Inflammatory macrophage (primary cell): ENCODE measurements around the gene ANKH.
A peak's percentile ranks its signal among the peaks of the same experiment; 100 is the strongest.

Experiments used
- DNase-seq, 2 donors: peaks; one replicate each; pipeline ENCODE4 v3.0.0-alpha.2; 2020 to 2022

Gene ANKH

DNA sequence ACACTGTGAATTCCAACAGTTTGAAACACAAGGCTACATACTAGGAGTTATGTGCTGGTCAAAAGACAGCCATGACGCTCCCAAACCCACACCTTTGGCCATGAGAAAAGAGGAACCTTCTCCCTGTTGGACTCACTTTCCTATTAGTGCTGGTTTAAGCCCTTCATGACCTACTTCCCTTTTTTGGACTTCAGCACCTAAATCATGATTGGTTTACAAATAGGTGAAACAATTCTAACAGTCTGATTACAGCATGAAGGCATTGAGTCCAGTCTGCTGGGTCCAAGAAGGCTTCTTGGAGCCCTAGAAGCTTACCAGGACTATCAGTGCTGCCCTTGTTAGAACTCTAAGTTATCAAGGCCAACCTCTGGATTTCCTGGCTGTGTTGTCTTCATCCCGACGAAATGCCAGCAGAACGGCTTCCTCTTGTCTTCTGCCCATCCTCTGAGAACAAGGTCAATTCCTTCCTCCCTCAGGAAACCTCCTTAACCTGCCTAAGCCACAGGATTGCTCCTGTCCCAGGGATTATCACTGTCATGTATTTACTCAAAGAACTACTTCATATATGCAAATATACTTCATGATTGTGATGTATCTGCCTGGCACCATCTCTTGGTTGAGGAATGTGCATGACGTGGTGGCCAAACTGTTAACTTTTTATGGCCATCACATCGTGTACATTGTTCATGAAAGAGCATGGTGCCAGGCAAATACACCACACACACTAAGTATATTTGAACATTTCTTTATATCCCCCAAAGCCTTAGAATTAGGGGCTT is 83.6 kb downstream of the ANKH start:
- DNase-seq: no peak

DNA sequence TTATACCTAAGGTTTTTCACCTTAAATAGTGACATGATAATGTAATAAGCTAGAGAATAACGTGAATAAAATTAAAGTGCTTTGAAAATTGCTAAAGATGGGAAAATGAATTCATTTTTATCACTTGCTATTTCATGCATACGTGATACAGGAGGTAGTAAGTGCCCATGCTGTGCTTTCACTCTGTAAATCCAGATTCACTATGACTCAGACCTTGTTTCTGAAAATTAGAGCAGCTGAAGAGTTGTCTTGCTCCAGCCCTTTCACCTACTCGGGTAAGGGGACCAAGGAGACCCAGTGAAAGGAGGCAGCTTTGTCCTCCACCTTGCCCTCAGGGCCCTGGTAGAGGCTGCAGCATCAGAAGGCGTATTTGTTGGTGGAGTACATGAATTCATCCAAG is 87.9 kb downstream of the ANKH start:
- no peak for DNase-seq

DNA sequence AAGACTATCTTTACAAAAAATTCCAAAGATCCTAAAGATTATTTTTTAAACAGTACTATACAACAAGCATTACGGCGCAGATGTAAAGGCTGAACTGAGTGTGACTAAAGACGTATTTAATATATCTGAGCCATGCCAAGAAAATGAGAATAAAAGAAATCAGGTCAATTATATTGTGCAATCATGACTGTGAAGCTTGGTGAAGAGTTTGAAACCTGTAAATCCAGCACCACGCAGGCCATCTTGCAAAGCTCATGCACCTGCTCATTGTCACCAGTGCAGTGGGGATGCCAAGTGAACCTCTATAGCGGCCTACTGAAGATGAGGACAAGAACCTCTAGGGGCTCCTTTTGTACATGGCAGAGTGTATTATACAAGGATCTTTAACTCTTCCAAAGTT is 89.0 kb downstream of the ANKH start:
- no peak for DNase-seq

DNA sequence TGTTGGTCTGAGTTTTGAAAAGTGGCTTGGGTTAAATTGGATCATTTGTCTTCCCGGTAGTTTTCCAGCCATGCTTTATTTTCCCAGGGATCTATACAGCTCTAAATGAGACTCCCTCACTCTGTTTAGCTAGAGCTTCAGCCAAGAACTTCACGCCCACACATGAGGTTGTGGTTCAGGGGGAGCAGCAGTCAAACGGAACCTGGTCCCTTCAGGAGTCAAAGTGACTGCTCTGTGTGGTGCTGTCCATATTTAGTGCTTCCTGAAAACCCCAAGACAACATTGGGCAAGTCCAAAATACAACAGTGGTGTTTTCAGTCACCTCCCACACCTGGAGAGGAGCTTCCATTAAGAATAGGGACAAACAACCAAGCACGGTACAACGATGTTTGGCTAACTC is 90.5 kb downstream of the ANKH start:
- no peak for DNase-seq

DNA sequence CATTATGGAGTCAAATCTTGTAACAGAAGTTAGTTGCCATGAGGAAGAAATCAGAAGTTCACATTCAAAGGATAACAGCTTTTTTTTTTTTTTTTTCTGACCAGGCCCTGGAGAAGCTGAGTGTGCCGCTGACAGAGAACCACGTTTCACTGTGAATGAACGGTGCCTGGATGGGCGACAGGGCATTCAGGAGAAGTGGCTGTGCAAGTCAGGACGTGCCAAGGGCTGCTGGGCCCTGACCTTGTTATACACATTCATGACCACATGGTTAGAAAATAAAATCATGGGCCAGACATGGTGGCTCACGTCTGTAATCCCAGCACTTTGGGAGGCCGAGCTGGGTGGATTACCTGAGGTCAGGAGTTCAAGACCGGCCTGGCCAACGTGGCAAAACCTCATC is 91.6 kb downstream of the ANKH start:
- no peak for DNase-seq

DNA sequence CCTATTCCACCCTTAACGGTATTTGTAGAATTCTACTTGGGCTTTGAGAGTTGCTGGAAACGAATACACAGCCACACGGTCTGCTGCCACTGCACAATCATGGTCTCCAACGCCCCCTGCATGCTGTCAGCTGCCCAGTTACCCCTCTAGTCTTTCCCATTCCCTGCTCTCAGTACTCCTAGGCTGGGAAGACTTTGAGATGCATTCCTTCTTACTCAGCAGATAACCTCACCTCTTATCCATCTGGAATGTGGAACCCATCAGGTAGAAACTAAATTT is 92.8 kb downstream of the ANKH start:
- no peak for DNase-seq

DNA sequence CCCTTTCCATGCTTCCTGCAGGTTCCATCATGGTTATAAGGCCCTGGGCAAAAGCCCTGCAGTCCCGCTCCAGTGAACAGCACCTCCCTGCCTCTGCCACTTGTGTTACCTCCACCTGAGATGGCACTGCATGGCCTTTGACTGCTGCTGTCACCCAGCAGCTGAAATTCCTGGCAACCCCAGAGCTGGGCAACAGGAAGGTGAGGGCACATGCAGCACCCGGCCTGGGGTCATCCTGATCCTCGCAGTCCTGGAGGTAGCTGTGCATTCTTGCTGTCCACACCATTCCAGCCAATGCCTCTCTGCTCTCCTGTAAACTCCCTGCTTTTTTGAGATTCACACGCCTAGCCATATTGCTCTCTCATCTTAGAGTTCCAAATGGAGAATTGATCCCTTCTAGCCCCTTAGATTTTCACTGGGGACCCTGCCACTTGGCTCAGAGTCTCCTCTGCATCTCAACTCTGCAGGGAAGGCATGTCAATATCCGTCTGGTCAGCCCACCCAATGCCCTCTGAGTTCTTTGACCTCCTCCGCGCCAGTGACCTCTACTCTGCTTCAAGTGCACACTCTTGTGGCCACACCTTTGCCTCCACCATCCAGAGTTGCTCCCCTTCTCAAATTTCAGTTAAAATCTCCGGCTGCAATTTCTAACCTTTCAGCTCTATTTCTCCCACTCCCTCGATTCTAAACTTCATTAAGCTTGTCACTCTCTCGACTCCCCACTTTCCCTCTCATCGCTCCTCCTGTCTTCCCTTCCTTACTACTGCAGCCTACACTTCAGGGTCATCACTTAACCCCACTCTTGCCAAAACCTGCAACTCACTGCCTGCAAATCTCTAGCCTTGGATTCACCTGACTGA is 93.4 kb downstream of the ANKH start:
- DNase-seq: no peak

DNA sequence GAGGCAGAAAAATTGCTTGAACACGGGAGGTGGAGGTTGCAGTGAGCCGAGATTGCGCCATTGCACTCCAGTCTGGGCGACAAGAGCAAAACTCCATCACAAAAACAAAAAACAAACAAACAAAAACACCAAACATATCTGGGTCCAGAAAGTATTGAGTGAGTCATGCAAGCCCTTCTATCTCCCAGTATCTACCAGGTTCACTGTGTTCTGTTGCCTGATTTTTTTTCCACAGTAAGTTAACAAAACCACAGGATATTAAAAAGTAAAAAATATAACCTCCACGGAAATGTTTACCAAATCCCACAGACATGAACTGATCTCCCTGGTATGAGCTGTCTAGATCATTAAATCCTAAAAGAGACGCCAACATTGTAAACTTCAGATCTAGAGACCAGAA is 94.4 kb downstream of the ANKH start:
- no peak for DNase-seq

DNA sequence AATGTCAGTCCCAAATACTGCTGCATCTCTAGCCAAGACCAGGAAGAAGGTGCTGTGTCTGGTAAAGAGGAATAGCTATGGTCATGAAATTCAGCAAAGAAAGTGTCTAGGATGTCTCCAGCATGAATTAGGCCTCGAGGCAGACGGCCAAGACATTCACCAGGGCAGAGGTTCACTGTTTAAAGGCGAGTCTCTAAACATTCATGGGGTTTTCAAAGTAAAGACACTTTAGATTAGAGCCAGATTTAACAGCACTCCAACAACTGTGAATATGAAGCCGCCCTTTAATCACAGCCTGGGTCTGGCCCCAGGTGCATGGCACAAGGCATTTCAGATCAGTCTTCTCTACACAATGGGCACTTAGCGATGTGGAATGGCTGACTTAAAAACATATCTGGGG is 95.0 kb downstream of the ANKH start:
- DNase-seq: no peak

DNA sequence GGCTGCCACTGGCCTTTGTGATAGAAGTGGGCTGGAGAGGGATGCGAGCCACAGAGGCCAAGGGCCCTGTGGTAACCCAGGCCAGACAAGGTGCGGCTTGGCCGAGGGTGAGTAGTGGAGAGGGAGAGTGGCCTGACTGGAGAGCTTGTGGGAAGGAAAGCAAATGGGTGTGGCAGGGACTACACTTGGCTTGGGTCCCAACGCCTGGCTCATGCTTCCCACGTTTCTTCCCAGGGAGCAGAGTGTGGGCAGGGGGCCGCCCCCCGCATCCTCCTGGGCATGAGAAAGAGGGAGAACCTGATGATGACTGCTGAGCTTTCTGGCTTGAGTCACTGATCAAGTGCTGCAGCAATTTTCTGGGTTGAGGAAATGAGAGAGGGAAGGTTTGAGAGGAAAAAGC is 95.7 kb downstream of the ANKH start:
- DNase-seq: peak; percentile 8 to 38

DNA sequence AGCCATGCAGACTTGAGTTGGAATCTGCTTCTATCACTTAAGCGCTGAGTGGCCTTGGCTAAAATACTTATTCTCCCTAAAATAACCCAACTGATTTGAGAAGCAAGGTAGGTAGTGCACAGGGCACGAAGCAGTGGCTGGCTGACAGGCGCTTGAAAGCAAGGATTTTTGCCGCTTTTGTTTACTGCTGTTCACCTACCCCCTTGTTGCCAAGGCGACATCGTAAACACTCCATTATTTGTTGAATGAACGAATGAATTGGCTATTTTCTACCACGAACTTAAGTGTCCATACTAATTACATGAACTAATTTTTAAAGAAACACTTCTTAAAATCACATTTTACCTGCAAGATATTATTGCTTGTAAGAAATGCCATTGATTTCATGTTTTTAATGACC is 98.0 kb downstream of the ANKH start:
- no peak for DNase-seq

DNA sequence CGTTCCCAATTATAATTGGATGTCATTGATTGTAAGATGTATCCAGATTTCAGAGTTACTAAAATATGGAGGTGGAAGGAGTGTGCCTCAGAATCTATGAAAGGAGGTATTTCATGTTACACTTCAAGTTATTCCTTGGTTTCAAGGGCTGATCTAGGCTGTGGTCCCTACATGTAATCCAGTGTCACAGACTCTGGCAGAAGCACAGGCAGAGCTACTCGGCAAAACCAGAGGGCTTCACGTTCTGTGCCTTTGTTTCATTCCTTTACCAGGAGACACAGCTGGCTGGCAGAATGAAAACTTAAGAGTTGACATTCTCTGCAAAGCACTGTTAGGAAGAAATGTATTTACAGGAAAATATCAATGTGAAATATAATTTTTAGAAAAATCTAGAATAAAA is 99.6 kb downstream of the ANKH start:
- no peak for DNase-seq

DNA sequence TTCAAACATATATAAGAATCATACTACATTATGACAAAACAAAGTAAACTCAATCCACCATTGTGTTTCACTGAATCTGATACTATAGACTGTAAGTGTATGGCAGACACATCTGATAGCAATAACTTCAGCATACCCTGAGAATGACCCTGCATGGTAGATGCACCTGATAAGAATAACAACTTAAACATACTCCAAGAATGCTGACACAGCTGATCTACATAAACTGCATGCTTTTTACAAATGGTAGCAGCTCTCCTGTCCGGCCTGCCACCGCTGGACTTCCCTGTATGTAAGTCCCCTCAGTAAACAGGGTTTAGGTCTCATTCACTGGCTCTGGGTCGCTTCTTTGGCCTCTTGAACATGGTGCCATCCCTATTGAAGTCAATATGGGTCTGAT is 100.4 kb downstream of the ANKH start:
- no peak for DNase-seq

DNA sequence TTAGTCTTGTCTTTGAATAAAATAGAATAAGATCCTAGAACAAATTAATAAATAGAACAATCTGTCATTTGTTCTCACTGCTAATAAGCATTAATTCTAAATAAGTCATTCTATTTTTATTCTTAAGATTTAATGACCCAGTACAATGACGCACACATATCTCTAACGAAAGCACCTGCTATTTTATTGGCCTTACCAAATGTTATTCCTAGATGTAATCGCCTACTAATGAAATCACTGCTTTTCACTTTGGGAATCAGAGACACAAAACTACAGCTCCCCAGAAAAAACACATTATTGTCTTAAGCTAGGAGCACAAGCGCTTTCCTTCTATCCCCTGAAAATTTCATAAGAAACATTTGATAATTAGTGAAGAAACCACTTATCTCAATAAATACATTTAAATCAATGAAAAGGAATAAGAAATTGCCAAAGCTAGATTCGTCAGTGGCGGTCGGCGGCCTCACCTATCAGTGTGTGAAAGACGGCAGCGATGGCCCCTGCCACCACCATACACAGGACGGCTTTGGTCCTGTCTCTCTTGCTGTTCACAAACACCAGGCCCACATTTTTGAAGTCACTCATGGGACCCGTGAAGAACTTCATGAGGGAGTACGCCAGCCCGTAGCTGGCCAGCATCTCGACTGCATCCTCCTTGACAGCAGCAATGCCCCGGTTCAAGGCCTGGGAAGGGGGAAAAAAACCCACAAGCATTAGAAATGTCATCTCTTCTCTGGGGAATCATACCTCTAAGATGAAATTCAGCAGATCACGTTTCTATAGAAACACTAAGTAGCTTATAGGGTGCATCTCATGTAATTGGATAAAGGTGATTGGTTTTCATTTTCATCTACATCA is 102.8 kb downstream of the ANKH start:
- DNase-seq: no peak

DNA sequence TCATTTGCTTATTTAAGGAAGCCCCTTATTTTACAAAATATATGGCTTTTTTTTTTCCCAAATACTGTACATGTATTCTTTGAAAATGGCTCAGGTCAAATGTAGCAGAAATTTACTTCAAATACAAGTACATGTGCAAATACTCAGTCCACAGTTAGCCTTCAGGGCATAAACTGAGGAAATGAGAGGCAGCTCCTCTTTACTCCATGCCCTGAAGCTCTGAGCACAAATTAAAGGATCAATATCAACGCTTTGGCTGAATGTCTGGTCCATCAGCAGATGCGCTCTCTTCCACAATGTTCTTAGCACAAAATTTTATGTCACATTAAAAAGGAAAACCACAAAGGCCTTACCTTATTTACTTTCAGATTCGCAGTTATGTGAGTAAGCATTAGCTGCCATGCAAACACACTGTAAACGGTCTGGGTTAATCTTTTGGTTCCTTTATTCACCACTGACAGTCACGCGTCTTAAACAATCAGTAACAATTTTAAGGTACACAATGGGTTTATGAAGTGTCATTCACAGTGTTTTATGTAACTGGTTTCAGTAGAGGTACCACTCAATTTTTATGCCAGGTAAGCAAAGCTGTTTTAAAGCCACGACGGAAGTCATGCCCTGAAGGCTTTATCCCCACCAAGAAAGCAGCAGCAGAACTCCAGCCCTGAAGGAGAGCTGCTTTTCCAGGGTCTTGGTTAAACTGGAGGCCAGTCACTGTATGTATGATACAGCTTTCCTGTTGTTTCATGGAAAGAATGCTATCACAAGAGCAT is 103.7 kb downstream of the ANKH start:
- DNase-seq: no peak

DNA sequence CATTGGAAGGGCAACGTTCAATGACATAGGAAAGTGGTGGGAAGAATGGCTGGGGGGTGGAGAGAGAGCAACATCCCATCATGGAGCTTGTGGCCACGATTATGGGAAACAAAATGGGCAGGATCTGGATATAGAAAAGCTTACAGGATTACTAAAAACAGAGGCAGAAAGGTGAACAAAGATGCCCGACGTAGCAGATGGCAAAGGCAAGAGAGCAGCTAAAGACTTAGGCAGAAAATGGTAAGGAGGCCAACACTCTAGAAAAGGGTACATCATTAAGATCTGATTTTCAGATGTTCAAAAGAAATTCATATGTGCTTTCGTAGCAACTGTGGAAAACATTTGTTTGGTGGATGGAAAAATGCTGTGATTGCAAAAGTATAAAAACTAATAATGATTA is 104.5 kb downstream of the ANKH start:
- no peak for DNase-seq

DNA sequence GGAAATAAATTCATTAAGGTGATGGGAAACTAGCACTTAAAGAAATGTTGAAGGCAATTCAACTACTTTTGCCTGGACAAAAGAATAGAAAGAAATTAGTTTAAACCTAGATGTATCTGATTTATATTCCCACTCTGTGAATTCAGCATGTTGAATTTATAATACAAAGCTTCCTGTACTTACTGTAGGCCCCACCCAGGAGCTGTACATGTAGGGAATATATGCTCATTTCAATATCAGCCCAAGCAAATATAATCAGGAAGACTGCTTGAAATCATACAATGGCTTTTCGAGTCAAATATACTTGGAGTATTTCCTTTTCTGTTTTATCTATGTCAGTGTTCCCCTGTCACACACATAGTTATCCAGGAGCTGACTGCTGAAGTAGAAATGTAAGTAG is 105.0 kb downstream of the ANKH start:
- DNase-seq: no peak

DNA sequence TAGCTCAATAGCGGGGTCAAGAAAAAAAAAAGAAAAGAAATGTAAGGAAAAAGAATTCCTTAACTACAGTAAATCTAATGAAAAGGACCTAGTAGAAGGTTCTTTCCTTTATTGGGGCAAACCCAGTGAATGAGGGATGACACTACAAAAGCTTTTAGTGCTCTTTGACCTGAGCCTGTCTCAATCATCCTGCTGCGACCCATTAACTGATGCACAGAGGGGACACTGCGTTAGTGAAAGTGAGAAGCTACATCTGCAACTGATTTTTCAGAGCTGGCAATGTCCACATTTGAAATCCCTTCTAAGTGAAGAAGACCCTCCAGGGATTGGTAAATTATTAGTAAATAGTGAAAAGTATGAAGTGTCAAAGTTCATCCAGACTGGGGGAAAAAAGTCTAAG is 106.0 kb downstream of the ANKH start:
- DNase-seq: no peak

DNA sequence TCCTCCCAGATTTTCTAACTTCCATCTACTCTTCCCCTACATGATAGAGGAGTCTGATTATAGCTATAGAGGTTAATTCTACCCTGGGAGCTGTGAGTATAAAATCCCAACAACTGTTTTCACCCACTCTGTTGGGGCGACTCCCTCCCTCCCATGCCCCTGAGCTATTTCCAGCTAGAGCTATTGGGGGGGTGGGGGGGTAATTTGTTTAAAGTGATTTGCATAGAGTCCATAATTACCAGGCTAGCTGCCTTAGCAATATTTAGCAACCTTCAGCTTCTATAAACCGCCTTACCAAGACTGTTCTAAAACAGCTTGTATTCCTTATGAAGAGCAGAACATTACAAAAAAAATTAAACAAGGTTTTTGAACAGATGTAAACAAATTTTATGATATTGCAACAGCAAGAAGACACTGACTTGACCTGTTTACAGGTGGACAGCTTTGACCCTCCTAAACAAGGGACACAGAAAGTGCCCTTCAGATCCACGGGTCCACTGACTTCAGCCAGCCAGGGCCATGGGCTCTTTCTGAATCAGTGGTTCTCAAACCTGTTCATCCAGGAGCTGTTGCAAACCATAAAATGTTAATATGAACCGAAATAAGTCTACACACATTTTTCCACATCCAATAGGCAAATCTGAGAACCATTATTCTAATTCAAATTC is 108.9 kb downstream of the ANKH start:
- DNase-seq: no peak

DNA sequence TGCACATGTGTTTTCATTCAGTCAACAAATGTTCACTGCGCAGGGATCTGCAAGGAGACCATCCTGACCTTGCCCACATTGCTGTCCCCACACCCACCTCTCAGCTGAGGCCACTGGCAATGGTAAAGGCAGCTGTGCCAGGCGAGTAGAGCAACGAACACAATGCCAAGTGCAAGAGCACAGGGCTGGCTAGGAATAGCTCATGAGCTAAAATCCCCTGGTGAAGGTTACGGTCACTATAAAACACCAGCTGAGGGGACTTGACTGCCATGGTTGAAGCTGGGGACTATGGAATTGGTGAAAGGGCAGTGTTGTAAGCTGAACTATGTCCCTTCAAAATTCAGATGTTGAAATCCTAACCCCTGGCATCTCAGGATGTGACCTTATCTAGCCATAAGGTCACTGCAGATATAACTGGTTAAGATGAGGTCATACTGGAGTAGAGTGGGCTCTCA is 111.0 kb downstream of the ANKH start:
- DNase-seq: no peak

DNA sequence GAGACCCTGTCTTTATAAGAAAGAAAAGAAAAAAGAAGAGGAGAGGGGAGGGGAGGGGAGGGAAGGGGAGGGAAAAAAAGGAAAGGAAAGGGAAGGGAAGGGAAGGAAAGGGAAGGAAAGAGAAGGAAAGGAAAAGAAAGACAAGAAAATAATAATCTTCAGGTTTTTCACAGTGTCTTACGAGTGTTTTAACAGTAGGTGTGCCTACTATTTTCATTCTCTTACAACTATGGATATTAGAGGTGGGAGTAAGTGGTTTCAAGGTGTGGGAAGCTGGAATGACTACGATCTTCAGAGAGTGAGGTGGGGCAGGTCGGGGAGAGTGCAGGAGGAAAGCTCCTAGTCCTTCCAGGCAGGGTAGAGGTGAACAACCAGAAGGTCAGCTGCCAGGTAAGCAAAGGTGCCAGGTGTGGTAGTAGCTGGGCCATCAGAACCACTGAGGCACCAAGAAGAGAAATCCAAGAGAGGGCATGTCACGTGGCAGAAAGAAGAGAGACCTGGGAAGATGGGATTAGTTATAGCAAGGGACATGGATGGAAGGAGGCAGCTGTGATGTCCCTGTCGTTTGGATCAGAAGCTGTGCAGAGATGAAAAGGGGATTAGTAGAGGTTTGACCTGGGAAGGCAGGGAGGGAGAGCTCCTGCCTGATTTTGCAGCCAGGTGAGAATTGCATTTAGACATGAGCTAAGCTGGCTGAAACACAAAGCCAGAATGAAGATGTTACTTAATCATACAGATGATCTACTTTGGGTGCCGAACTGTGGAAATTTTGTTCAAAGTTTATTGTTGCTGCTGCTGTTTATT is 111.6 kb downstream of the ANKH start:
- no peak for DNase-seq
